22Rv1 (cell line): ENCODE data around the gene PPFIA1.

Source experiments
- H3K27ac ChIP-seq: fragments of 450-650 bp; 2 replicates; pipeline ENCODE4 v1.5.1; 2017
- CTCF ChIP-seq: fragments of 450-650 bp; IDR thresholded peaks from 2 replicates; pipeline ENCODE4 v1.5.1; 2017; ENCODE audit warnings: mild to moderate bottlenecking
- ZFX ChIP-seq: fragments of 450-650 bp; IDR thresholded peaks from 2 replicates; pipeline ENCODE4 v1.6.1; 2017; ENCODE audit warnings: antibody characterized with exemption, borderline replicate concordance

Gene PPFIA1

DNA sequence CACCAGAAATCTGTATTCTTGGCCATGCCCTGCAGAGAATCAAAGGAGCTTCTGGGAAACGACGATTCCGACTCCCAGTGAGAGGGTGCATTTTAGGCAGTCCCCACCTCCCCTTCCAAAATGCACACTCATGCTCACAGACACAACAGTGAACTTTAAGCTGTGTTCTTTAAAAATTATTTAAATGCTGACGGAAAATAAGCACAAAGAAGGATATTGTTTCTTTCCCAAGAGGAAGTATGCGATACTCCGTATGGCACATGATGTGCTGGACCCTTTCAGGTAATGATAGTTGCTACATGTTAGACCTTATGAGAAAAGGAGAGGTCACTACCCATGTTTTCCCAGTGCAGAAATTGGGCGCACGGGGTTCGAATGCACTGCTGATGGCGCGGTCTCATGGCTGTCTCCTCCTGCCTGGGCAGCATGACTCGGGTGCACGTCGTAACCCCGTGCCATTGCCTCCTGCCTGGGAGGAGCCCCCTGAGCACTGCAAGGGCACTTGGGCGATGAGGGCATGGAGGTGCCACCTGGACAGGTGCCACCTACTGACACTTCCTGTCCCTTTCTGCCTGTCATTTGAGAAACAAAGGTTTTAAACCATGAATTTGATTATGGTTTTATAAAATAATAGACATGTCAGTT, 64.0 kb downstream of the PPFIA1 start:
- TF ChIP-seq CTCF (no peak), ZFX (no peak)
- H3K27ac ChIP-seq = no peak overlapping the region

DNA sequence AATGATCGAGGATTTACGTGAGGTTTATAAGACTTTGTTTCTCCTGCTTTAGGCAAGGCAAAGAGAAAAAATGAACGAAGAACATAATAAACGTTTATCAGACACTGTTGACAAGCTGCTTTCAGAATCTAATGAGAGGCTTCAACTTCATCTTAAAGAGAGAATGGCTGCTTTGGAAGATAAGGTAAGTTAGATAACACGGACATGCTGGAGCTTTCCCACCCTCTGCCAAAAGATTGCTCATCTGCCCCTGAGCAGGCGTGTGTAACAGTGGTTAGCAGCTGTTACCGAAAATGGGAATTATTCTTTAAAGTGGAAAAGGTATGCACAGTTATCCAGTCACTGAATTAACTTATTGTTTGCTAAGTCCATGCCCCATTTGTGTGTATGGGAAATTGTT, 65.0 kb downstream of the PPFIA1 start:
- H3K27ac ChIP-seq = no peak overlapping the region

GRCh38 chr11:70338594-70338993, 68.1 kb downstream of the PPFIA1 start:
- no peak for TF ChIP-seq CTCF
- TF ChIP-seq ZFX = no peak
- no peak overlapping the region for H3K27ac ChIP-seq

More for the DNA sequence above, 65.0 kb downstream of the PPFIA1 start:
- no peak for TF ChIP-seq CTCF
- TF ChIP-seq ZFX = no peak

DNA sequence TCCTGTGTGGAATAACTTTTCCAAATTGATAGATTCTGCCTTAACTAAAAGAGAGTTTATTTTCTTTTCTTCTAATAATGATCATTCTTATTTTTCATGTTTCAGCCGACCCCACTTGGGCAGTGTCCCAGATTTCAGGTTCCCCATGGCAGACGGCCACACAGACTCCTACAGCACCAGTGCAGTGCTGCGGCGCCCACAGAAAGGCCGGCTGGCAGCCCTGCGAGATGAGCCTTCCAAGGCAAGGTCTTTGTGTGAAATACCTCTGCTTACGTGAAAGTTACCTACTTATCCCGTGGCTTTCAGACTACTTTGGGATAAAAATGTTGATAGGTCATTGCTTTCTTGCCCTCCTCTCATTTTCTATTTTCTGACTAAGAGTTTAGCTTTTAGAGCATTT, 68.6 kb downstream of the PPFIA1 start:
- H3K27ac ChIP-seq = no peak overlapping the region
- no peak for TF ChIP-seq ZFX
- TF ChIP-seq CTCF = no peak

GRCh38 chr11:70341881-70342429, 71.5 kb downstream of the PPFIA1 start:
- no peak overlapping the region for H3K27ac ChIP-seq
- no peak for TF ChIP-seq ZFX

GRCh38 chr11:70343636-70344035, 73.1 kb downstream of the PPFIA1 start:
- H3K27ac ChIP-seq = no peak overlapping the region
- no peak for TF ChIP-seq ZFX
- TF ChIP-seq CTCF = no peak

- no peak for TF ChIP-seq ZFX
- no peak for TF ChIP-seq CTCF
- H3K27ac ChIP-seq = no peak overlapping the region
Observed at GRCh38 chr11:70348191-70348590, 77.7 kb downstream of the PPFIA1 start.

GRCh38 chr11:70348608-70349007, 78.1 kb downstream of the PPFIA1 start:
- TF ChIP-seq CTCF = no peak
- TF ChIP-seq ZFX = no peak
- H3K27ac ChIP-seq = no peak overlapping the region
